K562 (cell line): ENCODE measurements around the gene ITPRIPL2.

Experiments
- EZH2 ChIP-seq: IDR thresholded peaks from 2 replicates; pipeline ENCODE4 v1.6.1; 2012; ENCODE audit warnings: low read depth, mild to moderate bottlenecking, inconsistent platforms, low read length, borderline replicate concordance
- NRF1 ChIP-seq, 2 experiments: fragments of 450-650 bp; IDR thresholded peaks in 1 of 2; conservative IDR thresholded peaks in 1 of 2; 2 replicates each; pipeline ENCODE4 v1.6.1; 2014; ENCODE audit warnings: mild to moderate bottlenecking in 2 of 2
- RBM17 ChIP-seq: fragments of 200-400 bp; formaldehyde crosslinking; IDR thresholded peaks from 2 replicates; pipeline ENCODE4 v1.6.1; 2017; ENCODE audit warnings: low read depth, mild to moderate bottlenecking, low read length, borderline replicate concordance
- STAG1 ChIP-seq: sonication (generic); formaldehyde crosslinking; IDR thresholded peaks from 2 replicates; pipeline ENCODE4 v1.5.0; 2020; ENCODE audit warnings: missing genetic modification reagents, borderline replicate concordance

GRCh38 chr16:19108409-19109287, 5.1 kb upstream of the ITPRIPL2 start:
- TF ChIP-seq EZH2: no peak
- TF ChIP-seq RBM17: no peak
- TF ChIP-seq STAG1 (CRISPR knock-in tag): no peak
- TF ChIP-seq NRF1 (conservative IDR thresholded peaks at IDR 0.05 in 1 of 2, IDR thresholded peaks at IDR 0.05 in 1 of 2): no peak
